BLaER1 (cell line): ENCODE measurements around the gene KCNAB1.

ENCODE experiments used
- H3K27ac ChIP-seq: shearing (Covaris generic); formaldehyde crosslinking; 2 replicates; pipeline ENCODE4 v1.8.1; 2022
- H3K27me3 ChIP-seq: shearing (Covaris generic); formaldehyde crosslinking; 2 replicates; pipeline ENCODE4 v1.8.1; 2022
- H3K36me3 ChIP-seq: shearing (Covaris generic); formaldehyde crosslinking; 2 replicates; pipeline ENCODE4 v1.8.1; 2022
- H3K4me1 ChIP-seq: shearing (Covaris generic); formaldehyde crosslinking; 2 replicates; pipeline ENCODE4 v1.8.1; 2022
- H3K4me2 ChIP-seq: shearing (Covaris generic); formaldehyde crosslinking; 2 replicates; pipeline ENCODE4 v1.8.1; 2022
- H3K4me3 ChIP-seq: shearing (Covaris generic); formaldehyde crosslinking; 2 replicates; pipeline ENCODE4 v1.8.1; 2022
- H3K9ac ChIP-seq: shearing (Covaris generic); formaldehyde crosslinking; 2 replicates; pipeline ENCODE4 v1.8.1; 2022
- H3K9me3 ChIP-seq: shearing (Covaris generic); formaldehyde crosslinking; 2 replicates; pipeline ENCODE4 v1.8.1; 2022
- H4K20me1 ChIP-seq: shearing (Covaris generic); formaldehyde crosslinking; 2 replicates; pipeline ENCODE4 v1.8.1; 2022
- Cebpa-rat ChIP-seq: shearing (Covaris generic); IDR thresholded peaks from 2 replicates; pipeline ENCODE4 v1.8.1; 2022

KCNAB1 gene

GRCh38 chr3:156172536-156172935, 52.2 kb downstream of the KCNAB1 start:
- peaks cover 5% of the 10 kb centered on the region; the same call in 1 of the 2 replicates for H3K9me3 ChIP-seq
- no peaks in the 10 kb centered on the region for H3K36me3 ChIP-seq
- no peak overlapping the region for H3K4me3 ChIP-seq
- H3K27me3 ChIP-seq = no peaks in the 10 kb centered on the region
- no peak for TF ChIP-seq Cebpa-rat
- no peak overlapping the region for H3K9ac ChIP-seq
- no peak overlapping the region for H3K4me2 ChIP-seq
- H3K27ac ChIP-seq = no peak overlapping the region
- no peaks in the 10 kb centered on the region for H3K4me1 ChIP-seq
- no peaks in the 10 kb centered on the region for H4K20me1 ChIP-seq

GRCh38 chr3:156174229-156174847, 54.0 kb downstream of the KCNAB1 start:
- Histone ChIP-seq H3K27me3 (no peaks in the 10 kb centered on the region), H3K9ac (no peak overlapping the region), H3K27ac (no peak overlapping the region), H3K4me3 (no peak overlapping the region), H3K4me2 (no peak overlapping the region), H3K9me3 (peaks cover 5% of the 10 kb centered on the region; the same call in 1 of the 2 replicates), H4K20me1 (no peaks in the 10 kb centered on the region), H3K4me1 (no peaks in the 10 kb centered on the region), H3K36me3 (no peaks in the 10 kb centered on the region)
- TF ChIP-seq Cebpa-rat = no peak

- Histone ChIP-seq H3K27ac (no peak overlapping the region), H3K36me3 (no peaks in the 10 kb centered on the region), H3K27me3 (no peaks in the 10 kb centered on the region), H3K9me3 (peaks cover 5% of the 10 kb centered on the region; the same call in 1 of the 2 replicates), H3K4me1 (no peaks in the 10 kb centered on the region), H3K9ac (no peak overlapping the region), H3K4me2 (no peak overlapping the region), H4K20me1 (no peaks in the 10 kb centered on the region), H3K4me3 (no peak overlapping the region)
- TF ChIP-seq Cebpa-rat = no peak
These were observed 55.2 kb downstream of the KCNAB1 start for GRCh38 chr3:156175570-156175969.

- no peak overlapping the region for H3K27ac ChIP-seq
- no peak overlapping the region for H3K4me2 ChIP-seq
- no peaks in the 10 kb centered on the region for H4K20me1 ChIP-seq
- no peaks in the 10 kb centered on the region for H3K4me1 ChIP-seq
- H3K27me3 ChIP-seq = no peaks in the 10 kb centered on the region
- H3K36me3 ChIP-seq = no peaks in the 10 kb centered on the region
- no peak for TF ChIP-seq Cebpa-rat
- no peak overlapping the region for H3K9ac ChIP-seq
- no peak overlapping the region for H3K4me3 ChIP-seq
- peaks cover 5% of the 10 kb centered on the region; the same call in 1 of the 2 replicates for H3K9me3 ChIP-seq
These were observed 55.7 kb downstream of the KCNAB1 start for GRCh38 chr3:156176048-156176447.

- Histone ChIP-seq H3K9me3 (peaks cover 5% of the 10 kb centered on the region; the same call in 1 of the 2 replicates), H3K4me3 (no peak overlapping the region), H3K36me3 (no peaks in the 10 kb centered on the region), H3K27me3 (no peaks in the 10 kb centered on the region), H3K4me2 (no peak overlapping the region), H3K4me1 (no peaks in the 10 kb centered on the region), H3K9ac (no peak overlapping the region), H4K20me1 (no peaks in the 10 kb centered on the region), H3K27ac (no peak overlapping the region)
- no peak for TF ChIP-seq Cebpa-rat
These were observed 56.3 kb downstream of the KCNAB1 start for GRCh38 chr3:156176629-156177210.

- H3K27ac ChIP-seq = no peak overlapping the region
- H3K4me1 ChIP-seq = no peaks in the 10 kb centered on the region
- no peak for TF ChIP-seq Cebpa-rat
- no peak overlapping the region for H3K4me2 ChIP-seq
- no peaks in the 10 kb centered on the region for H4K20me1 ChIP-seq
- no peaks in the 10 kb centered on the region for H3K27me3 ChIP-seq
- H3K36me3 ChIP-seq = no peaks in the 10 kb centered on the region
- peaks cover 5% of the 10 kb centered on the region; the same call in 1 of the 2 replicates for H3K9me3 ChIP-seq
- no peak overlapping the region for H3K9ac ChIP-seq
- H3K4me3 ChIP-seq = no peak overlapping the region
These were observed 59.7 kb downstream of the KCNAB1 start for GRCh38 chr3:156180077-156180476.

- no peaks in the 10 kb centered on the region for H3K36me3 ChIP-seq
- H3K4me3 ChIP-seq = no peak overlapping the region
- H3K27ac ChIP-seq = no peak overlapping the region
- peaks cover 5% of the 10 kb centered on the region; the same call in 1 of the 2 replicates for H3K9me3 ChIP-seq
- H3K27me3 ChIP-seq = no peaks in the 10 kb centered on the region
- H3K4me2 ChIP-seq = no peak overlapping the region
- TF ChIP-seq Cebpa-rat = no peak
- H3K9ac ChIP-seq = no peak overlapping the region
- no peaks in the 10 kb centered on the region for H4K20me1 ChIP-seq
- no peaks in the 10 kb centered on the region for H3K4me1 ChIP-seq
These were observed 61.1 kb downstream of the KCNAB1 start for GRCh38 chr3:156181509-156181908.

GRCh38 chr3:156183396-156183795, 63.0 kb downstream of the KCNAB1 start:
- no peaks in the 10 kb centered on the region for H3K36me3 ChIP-seq
- no peaks in the 10 kb centered on the region for H3K9me3 ChIP-seq
- H3K4me2 ChIP-seq = no peak overlapping the region
- no peaks in the 10 kb centered on the region for H3K27me3 ChIP-seq
- TF ChIP-seq Cebpa-rat = no peak
- H3K4me3 ChIP-seq = no peak overlapping the region
- H3K4me1 ChIP-seq = no peaks in the 10 kb centered on the region
- H3K27ac ChIP-seq = no peak overlapping the region
- H3K9ac ChIP-seq = no peak overlapping the region
- no peaks in the 10 kb centered on the region for H4K20me1 ChIP-seq

GRCh38 chr3:156184156-156184555, 63.8 kb downstream of the KCNAB1 start:
- no peak for TF ChIP-seq Cebpa-rat
- no peaks in the 10 kb centered on the region for H3K27me3 ChIP-seq
- no peaks in the 10 kb centered on the region for H3K36me3 ChIP-seq
- H3K4me2 ChIP-seq = no peak overlapping the region
- H3K9ac ChIP-seq = no peak overlapping the region
- H3K9me3 ChIP-seq = no peaks in the 10 kb centered on the region
- no peaks in the 10 kb centered on the region for H3K4me1 ChIP-seq
- no peak overlapping the region for H3K27ac ChIP-seq
- no peaks in the 10 kb centered on the region for H4K20me1 ChIP-seq
- H3K4me3 ChIP-seq = no peak overlapping the region

GRCh38 chr3:156187146-156187769, 66.9 kb downstream of the KCNAB1 start:
- no peak overlapping the region for H3K27ac ChIP-seq
- no peaks in the 10 kb centered on the region for H3K4me1 ChIP-seq
- H3K9me3 ChIP-seq = no peaks in the 10 kb centered on the region
- H3K4me3 ChIP-seq = no peak overlapping the region
- H4K20me1 ChIP-seq = no peaks in the 10 kb centered on the region
- TF ChIP-seq Cebpa-rat = no peak
- H3K36me3 ChIP-seq = no peaks in the 10 kb centered on the region
- H3K9ac ChIP-seq = no peak overlapping the region
- H3K27me3 ChIP-seq = no peaks in the 10 kb centered on the region
- no peak overlapping the region for H3K4me2 ChIP-seq
